ENCODE measurements around the gene M6PR. TPM values are rescaled to one million over a fixed set of nuclear protein-coding genes. Genes with fewer than 3 reads are reported as not detected.

M6PR gene
- 66.0 TPM for total RNA-seq

DNA sequence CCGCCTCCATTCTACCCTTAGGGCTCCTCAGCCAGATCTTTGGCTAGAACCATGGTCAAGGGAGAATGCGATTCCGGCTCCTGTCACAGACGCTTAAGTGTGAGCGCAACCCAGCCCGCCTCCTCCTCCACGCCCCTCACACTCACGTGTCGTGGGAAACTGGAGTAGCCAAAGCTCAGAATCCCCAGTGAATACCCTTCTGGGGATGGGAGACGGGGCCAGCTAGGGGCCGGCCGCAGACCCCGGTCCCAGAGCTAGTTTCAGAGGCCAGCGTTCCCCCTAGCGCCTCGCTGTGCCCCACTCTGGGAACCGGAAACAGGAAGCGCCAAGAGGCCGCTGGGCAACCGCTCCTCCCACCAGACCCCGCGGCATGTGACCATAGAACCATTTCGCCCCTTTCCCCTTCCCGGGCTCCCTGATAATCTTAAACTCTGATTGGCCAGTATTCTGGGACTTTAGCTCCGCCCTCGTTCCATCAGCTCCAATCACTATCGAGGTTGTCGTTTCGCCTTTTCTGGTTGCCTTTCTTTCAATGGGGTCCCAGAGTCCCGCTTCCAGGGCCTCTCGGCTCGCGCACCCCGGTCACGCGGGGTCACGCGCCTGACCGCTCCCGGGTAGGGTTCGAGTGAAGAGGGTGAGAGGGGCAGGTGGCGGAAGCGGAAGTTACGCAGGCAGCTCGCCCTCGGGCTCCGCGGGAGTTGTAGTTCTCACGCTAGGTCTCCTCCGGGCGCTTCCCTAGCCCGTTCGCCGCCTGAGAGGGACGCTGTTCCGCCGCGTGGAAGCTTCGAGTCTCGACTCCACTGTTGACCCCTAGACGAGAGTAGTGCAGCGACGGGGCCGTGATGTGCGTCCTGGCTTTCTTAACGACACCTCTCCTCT, at the start of gene M6PR:
TSS of gene M6PR (minus strand) at position 304 of the 879 bp plus-strand sequence. CDS start 3,241 bp downstream, outside the sequence.

DNA sequence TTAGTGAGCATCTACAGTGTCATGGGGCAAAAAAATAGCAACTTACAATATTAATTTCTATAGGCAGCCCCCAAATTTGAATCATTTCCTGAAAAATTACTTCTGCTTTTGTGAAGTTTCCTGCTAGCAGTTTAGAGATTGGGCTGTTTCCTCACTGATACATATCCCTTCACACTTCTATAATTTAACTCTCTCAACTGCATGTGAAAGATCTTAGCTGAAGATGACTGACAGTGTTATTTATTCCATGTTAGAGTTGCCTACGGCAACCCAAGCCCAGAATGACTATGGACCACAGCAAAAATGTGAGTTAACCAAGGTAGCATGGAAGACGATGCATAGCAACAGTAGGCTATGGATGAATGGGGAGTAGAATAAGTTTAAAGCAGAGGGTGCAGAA, 40.0 kb upstream of the M6PR start, which contains the start of gene KLRG1:
TSS of gene KLRG1 (plus strand) at position 134 of the 400 bp plus-strand sequence. CDS start at position 224, 90 bp downstream.

DNA sequence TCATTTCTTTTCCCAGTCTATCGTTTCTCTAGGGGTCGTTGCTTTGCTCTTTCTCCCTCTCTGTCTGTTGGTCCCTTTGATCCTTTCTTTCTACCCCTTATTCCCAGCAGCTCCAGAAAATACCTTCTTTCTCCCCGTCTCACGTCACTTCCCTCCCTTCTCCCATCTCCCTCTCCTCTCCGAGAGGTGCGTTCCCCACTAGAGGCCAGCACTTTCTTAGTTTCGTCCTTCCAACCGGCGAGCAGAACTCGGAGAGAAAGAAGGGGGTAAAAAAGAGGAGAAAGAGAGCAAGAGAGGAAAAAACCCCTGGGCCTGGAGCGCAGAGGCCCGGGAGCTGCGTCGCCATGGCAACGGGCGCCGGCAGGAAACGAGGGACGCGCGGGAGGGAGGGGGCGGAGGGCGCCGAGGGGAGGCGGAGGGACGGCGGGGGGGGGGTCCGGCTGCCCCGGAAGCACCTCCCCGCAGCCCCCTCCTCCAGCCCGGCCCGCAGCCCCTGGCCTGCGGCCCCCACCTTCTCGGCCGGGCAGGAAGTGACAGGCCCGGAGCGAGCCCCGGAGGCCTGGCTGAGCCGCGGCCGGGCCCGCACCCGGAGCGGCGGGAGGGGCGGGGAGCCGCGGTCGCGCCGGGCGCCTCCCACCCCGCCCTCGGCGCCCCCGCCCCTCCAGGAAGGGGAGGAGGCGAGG, 35.3 kb downstream of the M6PR start, which contains the start of gene PHC1:
TSS of gene PHC1 (plus strand) at position 477 of the 683 bp plus-strand sequence. CDS start 3,169 bp downstream, outside the sequence.

Other genes starting within 250 kb of the M6PR start
- 4.5 TPM for gene A2ML1, start 127.0 kb downstream of the M6PR start, total RNA-seq
- 91.1 TPM for gene PHC1, start 35.1 kb downstream of the M6PR start, total RNA-seq
- 6.7 TPM for gene KLRG1, start 39.9 kb upstream of the M6PR start, total RNA-seq
- gene A2M, start 166.3 kb upstream of the M6PR start, total RNA-seq, result 182 TPM